NCI-H748 (cell line): ENCODE measurements around the gene UNC13C.

ENCODE experiments used
- DNase-seq: peaks from one replicate; lab custom pipeline; 2025; ENCODE audit not compliant: unreplicated experiment; lab: John Stamatoyannopoulos, UW

UNC13C gene

GRCh38 chr15:54619180-54619579 lies 640.9 kb downstream of the UNC13C start:
- no peak for DNase-seq

GRCh38 chr15:54620916-54621315 lies 642.7 kb downstream of the UNC13C start:
- DNase-seq: no peak

GRCh38 chr15:54636147-54636546 lies 657.9 kb downstream of the UNC13C start:
- DNase-seq: no peak

- DNase-seq: no peak
These were observed 660.4 kb downstream of the UNC13C start for GRCh38 chr15:54638666-54639065.

- no peak for DNase-seq
These were observed 662.6 kb downstream of the UNC13C start for GRCh38 chr15:54640873-54641272.

- DNase-seq: no peak
These were observed 666.6 kb downstream of the UNC13C start for GRCh38 chr15:54644796-54645195.

- DNase-seq: no peak
These were observed 681.4 kb downstream of the UNC13C start for GRCh38 chr15:54659646-54660045.

- DNase-seq: no peak
These were observed 682.1 kb downstream of the UNC13C start for GRCh38 chr15:54660356-54660755.

- no peak for DNase-seq
These were observed 697.0 kb downstream of the UNC13C start for GRCh38 chr15:54675241-54675640.

GRCh38 chr15:54681584-54681983 lies 703.3 kb downstream of the UNC13C start:
- no peak for DNase-seq
